PC-9 (cell line): Measurements from ENCODE around the gene FAM163A.

ENCODE experiments used
- CTCF ChIP-seq: fragments of 200-600 bp; sonication (generic); conservative IDR thresholded peaks from 2 replicates; pipeline ENCODE4 v1.6.1; 2017; ENCODE audit warnings: mixed run types, antibody characterized with exemption, mild to moderate bottlenecking, moderate library complexity
- EZH2 ChIP-seq: fragments of 200-600 bp; sonication (generic); IDR thresholded peaks from 2 replicates; pipeline ENCODE4 v1.8.0; 2017; ENCODE audit warnings: antibody characterized with exemption, low read depth

DNA sequence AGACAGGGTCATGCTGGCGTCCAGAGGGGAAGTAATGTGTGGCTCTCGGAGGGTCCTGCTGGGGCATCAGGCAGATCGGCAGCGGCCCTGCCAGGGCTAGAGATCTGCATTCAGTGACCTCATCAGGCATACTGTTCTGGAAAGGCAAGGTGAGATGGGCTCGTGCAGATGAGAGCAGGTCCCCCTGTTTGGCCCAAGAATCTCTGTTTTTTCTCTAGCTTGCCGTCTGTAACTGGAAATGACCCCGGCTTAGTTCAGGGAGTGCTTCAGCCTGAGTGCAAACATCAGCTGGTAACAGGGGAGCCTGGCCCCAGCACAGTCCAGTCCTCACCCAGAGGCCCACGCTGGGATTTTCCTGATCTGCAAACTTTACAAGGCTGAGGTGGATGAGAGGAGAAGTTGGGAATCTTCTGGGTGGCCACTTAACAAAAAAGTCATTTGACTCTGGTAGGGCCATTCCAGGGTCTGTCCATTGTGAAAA, 2.1 kb downstream of the FAM163A start:
- TF ChIP-seq CTCF (no peak), EZH2 (no peak)
